Measurements from ENCODE around the gene ATP6AP1. TPM values are rescaled to one million over a fixed set of nuclear protein-coding genes. Genes with fewer than 3 reads are reported as not detected.

The ATP6AP1 gene
- total RNA-seq, 1 donor from 2014 or later: 52.6 TPM

- Histone ChIP-seq H3K27ac (no peak overlapping the region), H3K9me3 (no peaks in the 10 kb centered on the region), H3K27me3 (no peaks in the 10 kb centered on the region), H3K4me1 (peaks cover 2 to 8% of the 10 kb centered on the region in 2 donors), H3K4me3 (no peak overlapping the region), H3K36me3 (peaks cover 11 to 12% of the 10 kb centered on the region in 2 donors)
- no peak for DNase-seq (ENCODE audit: low spot score in 2 of 2)
- no peak for TF ChIP-seq CTCF (IDR thresholded peaks at IDR 0.05)
- intact Hi-C loops (cut with DNase I): no loop called here
Measured at GRCh38 chrX:154430916-154431315, 2.4 kb downstream of the ATP6AP1 start.

- intact Hi-C loops (cut with DNase I): no loop called here
Measured at GRCh38 chrX:154431341-154431740, 2.9 kb downstream of the ATP6AP1 start.

GRCh38 chrX:154432210-154432609 is 3.7 kb downstream of the ATP6AP1 start:
- no peak for TF ChIP-seq CTCF (IDR thresholded peaks at IDR 0.05)
- no peaks in the 10 kb centered on the region for H3K9me3 ChIP-seq
- H3K36me3 ChIP-seq: peaks cover 11 to 12% of the 10 kb centered on the region in 2 donors
- H3K4me1 ChIP-seq: peaks cover 5 to 8% of the 10 kb centered on the region in 2 donors
- intact Hi-C loops (cut with DNase I): no loop called here
- no peak overlapping the region for H3K27ac ChIP-seq
- H3K4me3 ChIP-seq: no peak overlapping the region
- no peaks in the 10 kb centered on the region for H3K27me3 ChIP-seq
- no peak for DNase-seq (ENCODE audit: low spot score in 2 of 2)

More at GRCh38 chrX:154431341-154431740, 2.9 kb downstream of the ATP6AP1 start:
- no peak for TF ChIP-seq CTCF (IDR thresholded peaks at IDR 0.05)
- H3K4me3 ChIP-seq: no peak overlapping the region
- DNase-seq (ENCODE audit: low spot score in 2 of 2): peak in 1 of 2 donors; percentile 28
- H3K4me1 ChIP-seq: peaks cover 4 to 8% of the 10 kb centered on the region in 2 donors
- H3K27ac ChIP-seq: no peak overlapping the region
- no peaks in the 10 kb centered on the region for H3K27me3 ChIP-seq
- peaks cover 11 to 12% of the 10 kb centered on the region in 2 donors for H3K36me3 ChIP-seq
- H3K9me3 ChIP-seq: no peaks in the 10 kb centered on the region

GRCh38 chrX:154433605-154434004 is 5.1 kb downstream of the ATP6AP1 start:
- Histone ChIP-seq H3K4me3 (no peak overlapping the region), H3K27me3 (no peaks in the 10 kb centered on the region), H3K9me3 (no peaks in the 10 kb centered on the region), H3K27ac (no peak overlapping the region), H3K4me1 (peaks cover 3 to 9% of the 10 kb centered on the region in 2 donors), H3K36me3 (peaks cover 11 to 12% of the 10 kb centered on the region in 2 donors)
- no peak for TF ChIP-seq CTCF (IDR thresholded peaks at IDR 0.05)
- intact Hi-C loops (cut with DNase I): no loop called here
- no peak for DNase-seq (ENCODE audit: low spot score in 2 of 2)

GRCh38 chrX:154434394-154435168 is 6.1 kb downstream of the ATP6AP1 start:
- Histone ChIP-seq H3K9me3 (no peaks in the 10 kb centered on the region), H3K27ac (no peak overlapping the region), H3K36me3 (peaks cover 13 to 15% of the 10 kb centered on the region in 2 donors), H3K4me1 (peaks cover 3 to 12% of the 10 kb centered on the region in 2 donors), H3K4me3 (no peak overlapping the region), H3K27me3 (no peaks in the 10 kb centered on the region)
- intact Hi-C loops (cut with DNase I): no loop called here
- TF ChIP-seq CTCF (IDR thresholded peaks at IDR 0.05): no peak
- DNase-seq (ENCODE audit: low spot score in 2 of 2): no peak

All from ascending aorta (tissue), 2 donors.